ENCODE results near the gene TPSG1.

The TPSG1 gene

GRCh38 chr16:1184980-1185379 is 40.1 kb downstream of the TPSG1 start:
- Mint-ChIP-seq H3K9me3 (no peaks in the 10 kb centered on the region), H3K27me3 (ENCODE audit: low read depth) (no peaks in the 10 kb centered on the region), H3K4me1 (peaks cover 16% of the 10 kb centered on the region), H3K27ac (no peak overlapping the region), H3K4me3 (no peak overlapping the region), H3K36me3 (ENCODE audit: low read depth) (peaks cover 8% of the 10 kb centered on the region)
- no peak for TF ChIP-seq CTCF (IDR thresholded peaks at IDR 0.05; ENCODE audit: unreplicated experiment in 3 of 3)

GRCh38 chr16:1184156-1184868 is 40.8 kb downstream of the TPSG1 start:
- peaks cover 8% of the 10 kb centered on the region for H3K36me3 Mint-ChIP-seq (ENCODE audit: low read depth)
- no peaks in the 10 kb centered on the region for H3K27me3 Mint-ChIP-seq (ENCODE audit: low read depth)
- H3K9me3 Mint-ChIP-seq: no peaks in the 10 kb centered on the region
- peak in 1 of 3 experiments; percentile 23 for TF ChIP-seq CTCF (IDR thresholded peaks at IDR 0.05; ENCODE audit: unreplicated experiment in 3 of 3)
- peaks cover 16% of the 10 kb centered on the region for H3K4me1 Mint-ChIP-seq
- no peak overlapping the region for H3K27ac Mint-ChIP-seq
- H3K4me3 Mint-ChIP-seq: no peak overlapping the region

- Mint-ChIP-seq H3K9me3 (no peaks in the 10 kb centered on the region), H3K36me3 (ENCODE audit: low read depth) (peaks cover 8% of the 10 kb centered on the region), H3K4me1 (peaks cover 16% of the 10 kb centered on the region), H3K4me3 (peak overlapping the region in 1 of 3 experiments; percentile 31), H3K27ac (peak overlapping the region in 1 of 3 experiments; percentile 42), H3K27me3 (ENCODE audit: low read depth) (no peaks in the 10 kb centered on the region)
- TF ChIP-seq CTCF (IDR thresholded peaks at IDR 0.05; ENCODE audit: unreplicated experiment in 3 of 3): no peak
These were observed 41.8 kb downstream of the TPSG1 start for GRCh38 chr16:1182950-1183907.

GRCh38 chr16:1182316-1182671 is 42.8 kb downstream of the TPSG1 start:
- H3K4me3 Mint-ChIP-seq: peak overlapping the region in 1 of 3 experiments; percentile 35
- no peaks in the 10 kb centered on the region for H3K27me3 Mint-ChIP-seq (ENCODE audit: low read depth)
- no peak for TF ChIP-seq CTCF (IDR thresholded peaks at IDR 0.05; ENCODE audit: unreplicated experiment in 3 of 3)
- peak overlapping the region in 2 of 3 experiments; percentile 76 to 93 for H3K27ac Mint-ChIP-seq
- H3K4me1 Mint-ChIP-seq: peaks cover 16% of the 10 kb centered on the region
- H3K9me3 Mint-ChIP-seq: no peaks in the 10 kb centered on the region
- H3K36me3 Mint-ChIP-seq (ENCODE audit: low read depth): peaks cover 8% of the 10 kb centered on the region

GRCh38 chr16:1181404-1182315 is 43.4 kb downstream of the TPSG1 start:
- H3K4me3 Mint-ChIP-seq: peak overlapping the region; percentile 32 to 37 (median 35)
- no peaks in the 10 kb centered on the region for H3K27me3 Mint-ChIP-seq (ENCODE audit: low read depth)
- H3K27ac Mint-ChIP-seq: peak overlapping the region; percentile 15 to 93 (median 76)
- H3K9me3 Mint-ChIP-seq: no peaks in the 10 kb centered on the region
- peaks cover 4% of the 10 kb centered on the region for H3K36me3 Mint-ChIP-seq (ENCODE audit: low read depth)
- H3K4me1 Mint-ChIP-seq: peaks cover 16% of the 10 kb centered on the region
- TF ChIP-seq CTCF (IDR thresholded peaks at IDR 0.05; ENCODE audit: unreplicated experiment in 3 of 3): no peak
